ENCODE data around the gene WT1. TPM values are rescaled to one million over a fixed set of nuclear protein-coding genes. Genes with fewer than 3 reads are reported as not detected.

Gene WT1
- total and polyA plus RNA-seq, 10 of the 15 experiments (the other 5 are each of a cell fraction or from before 2014, with no cell fraction given): 0.07 to 0.37 (median 0.08) TPM; not detected in 7

DNA sequence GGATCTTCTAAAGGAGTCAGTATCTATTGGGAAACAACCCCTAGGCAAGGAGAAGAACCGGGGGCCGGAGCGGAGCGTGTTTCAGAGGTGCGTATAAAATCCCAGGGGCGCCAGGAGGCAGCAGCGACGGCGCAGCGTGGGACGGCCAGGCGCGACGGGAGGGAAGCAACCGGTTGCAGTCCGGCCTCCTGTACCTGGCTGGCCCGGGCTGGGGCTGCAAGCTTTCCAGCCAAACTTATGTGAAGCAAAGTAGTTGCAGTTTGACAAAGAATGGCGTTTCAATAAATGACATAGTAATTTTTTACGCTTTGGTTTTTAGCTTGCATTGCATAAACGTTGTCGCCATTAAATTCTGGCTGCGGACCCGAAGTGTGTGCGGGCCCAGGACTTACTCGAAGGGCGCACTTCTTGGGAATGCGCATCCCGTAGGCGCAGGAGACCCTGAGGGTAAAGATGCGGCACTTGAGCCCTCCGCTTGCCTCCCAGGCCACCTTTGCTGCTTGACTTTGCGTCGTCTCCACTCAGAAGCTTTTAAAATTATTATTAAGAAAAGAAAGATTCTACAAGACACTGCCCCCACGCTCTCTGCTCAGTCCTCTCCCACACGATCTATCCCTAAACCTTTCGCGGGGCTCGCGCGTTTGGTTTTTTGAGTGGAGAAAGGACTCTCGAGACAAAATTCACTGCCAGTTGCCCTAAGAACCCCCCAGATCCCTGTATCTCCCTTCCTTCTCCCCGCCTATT, 1.6 kb upstream of the WT1 start:
- RAD21 ChIA-PET (ENCODE audit: unreplicated experiment): no interaction called here
- Histone ChIP-seq H3K9ac (ENCODE audit: control insufficient read depth, insufficient read depth, low read length) (no peak overlapping the region), H3K9me3 (replicated peaks; ENCODE audit: control insufficient read depth, insufficient read depth, low read length) (no peaks in the 10 kb centered on the region; the same call in 2 of the 3 replicates), H3K4me1 (ENCODE audit: control insufficient read depth, insufficient read depth, low read length) (no peaks in the 10 kb centered on the region), H3K27me3 (replicated peaks in 1 of 2; ENCODE audit: control insufficient read depth in 2 of 2, insufficient read depth in 2 of 2, low read length in 1 of 2) (peaks cover 20 to 26% of the 10 kb centered on the region in 2 experiments), H2AFZ (ENCODE audit: control insufficient read depth, low read depth, low read length) (no peak overlapping the region), H4K20me1 (ENCODE audit: control insufficient read depth, insufficient read depth) (no peaks in the 10 kb centered on the region), H3K36me3 (ENCODE audit: control insufficient read depth in 2 of 2, insufficient read depth in 2 of 2, low read length in 1 of 2) (no peaks in the 10 kb centered on the region), H3K4me2 (ENCODE audit: control insufficient read depth, insufficient read depth) (no peak overlapping the region), H3K4me3 (no peak overlapping the region), H3K79me2 (ENCODE audit: control insufficient read depth, insufficient read depth, low read length) (no peaks in the 10 kb centered on the region), H3K27ac (ENCODE audit: control insufficient read depth, insufficient read depth) (no peak overlapping the region)
- DNase-seq (ENCODE audit: low read depth, low spot score) (no peak), FAIRE-seq (no peak), ATAC-seq (no peak)
- SMC1A ChIA-PET (ENCODE audit: uncharacterized antibody, unreplicated experiment): no interaction called here
- POLR2A ChIA-PET: no interaction called here
- BruUV-seq (replicated peaks): no TSS peak
- CTCF ChIA-PET: no interaction called here
- TF ChIP-seq SREBF1 (IDR thresholded peaks at IDR 0.05; ENCODE audit: low read length): no peak
- in situ Hi-C loops (cut with MboI) (no loop called here), intact Hi-C loops (cut with micrococcal nuclease; ENCODE audit: unreplicated experiment) (no loop called here)
- 31% methylated on average over 42 of the region's 42 CpGs for WGBS (ENCODE audit: insufficient coverage, insufficient replicate concordance, low lambda C conversion rate, missing lambda C conversion rate)

DNA sequence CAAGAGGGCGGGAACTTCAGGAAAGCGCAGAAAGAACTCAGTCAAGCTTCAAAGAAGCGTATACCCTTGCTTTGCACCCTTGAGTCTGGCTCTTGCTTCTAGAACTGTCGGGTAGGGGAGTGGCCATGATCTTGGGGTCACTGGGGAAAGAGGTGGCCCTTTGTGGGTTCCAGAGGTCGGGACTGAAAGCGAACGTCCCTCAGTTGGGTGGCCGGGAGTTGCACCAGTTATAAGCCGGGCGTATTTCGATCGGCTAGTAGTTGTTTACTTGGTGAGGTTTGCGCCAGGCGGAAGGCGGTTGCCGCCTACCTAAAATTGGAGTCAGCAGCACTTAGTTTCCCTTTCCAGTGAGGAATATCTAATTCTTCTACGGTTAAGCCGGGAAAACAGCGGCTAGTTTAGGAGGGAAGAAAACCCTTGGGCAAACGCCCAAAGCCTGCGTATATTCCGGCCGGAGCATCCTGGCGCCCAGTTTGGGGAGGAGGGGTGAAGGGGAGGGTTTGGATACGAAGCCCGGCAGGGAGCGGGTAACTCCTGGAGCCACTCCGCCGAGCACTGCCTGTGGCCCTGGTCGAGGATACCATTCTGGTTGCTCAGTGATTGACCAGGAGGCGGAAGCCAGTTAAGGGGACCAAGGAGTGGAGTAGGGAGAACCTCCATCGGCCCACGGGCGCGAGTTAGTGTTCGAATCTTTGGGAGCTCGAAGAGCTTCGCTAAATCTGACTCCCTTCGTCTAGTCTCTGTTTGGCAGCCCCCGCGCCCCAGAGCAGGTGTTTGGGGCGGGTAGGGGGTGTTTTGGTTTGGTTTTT, 807 bp upstream of the WT1 start:
- DNase-seq (ENCODE audit: low read depth, low spot score): no peak
- RAD21 ChIA-PET (ENCODE audit: unreplicated experiment): no interaction called here
- WGBS (ENCODE audit: insufficient coverage, insufficient replicate concordance, low lambda C conversion rate, missing lambda C conversion rate): 26% methylated on average over 42 of the region's 42 CpGs
- Histone ChIP-seq H3K27ac (ENCODE audit: control insufficient read depth, insufficient read depth) (no peak overlapping the region), H3K9ac (ENCODE audit: control insufficient read depth, insufficient read depth, low read length) (no peak overlapping the region), H3K4me3 (no peak overlapping the region), H2AFZ (ENCODE audit: control insufficient read depth, low read depth, low read length) (no peak overlapping the region), H3K9me3 (replicated peaks; ENCODE audit: control insufficient read depth, insufficient read depth, low read length) (no peaks in the 10 kb centered on the region; the same call in 2 of the 3 replicates), H3K36me3 (ENCODE audit: control insufficient read depth in 2 of 2, insufficient read depth in 2 of 2, low read length in 1 of 2) (no peaks in the 10 kb centered on the region), H4K20me1 (ENCODE audit: control insufficient read depth, insufficient read depth) (no peaks in the 10 kb centered on the region), H3K79me2 (ENCODE audit: control insufficient read depth, insufficient read depth, low read length) (no peaks in the 10 kb centered on the region), H3K27me3 (replicated peaks in 1 of 2; ENCODE audit: control insufficient read depth in 2 of 2, insufficient read depth in 2 of 2, low read length in 1 of 2) (peaks cover 20 to 23% of the 10 kb centered on the region in 2 experiments), H3K4me2 (ENCODE audit: control insufficient read depth, insufficient read depth) (0 out of 2 replicates have a peak overlapping the region, but pooled peaks have one; percentile 17), H3K4me1 (ENCODE audit: control insufficient read depth, insufficient read depth, low read length) (no peaks in the 10 kb centered on the region)
- FAIRE-seq: no peak
- POLR2A ChIA-PET: no interaction called here
- in situ Hi-C loops (cut with MboI) (no loop called here), intact Hi-C loops (cut with micrococcal nuclease; ENCODE audit: unreplicated experiment) (no loop called here)
- no TSS peak for BruUV-seq (replicated peaks)
- ATAC-seq: no peak
- CTCF ChIA-PET: no interaction called here
- SMC1A ChIA-PET (ENCODE audit: uncharacterized antibody, unreplicated experiment): no interaction called here
- TF ChIP-seq POLR2AphosphoS2 (IDR thresholded peaks at IDR 0.05; ENCODE audit: low read depth, low read length) (no peak), EP300 (IDR thresholded peaks at IDR 0.05; ENCODE audit: borderline replicate concordance in 1 of 2, control insufficient read depth in 1 of 2, low read depth in 2 of 2, low read length in 2 of 2) (no peak), POU2F2 (IDR thresholded peaks at IDR 0.05; ENCODE audit: borderline replicate concordance, low read depth, low read length) (no peak), IKZF1 (conservative IDR thresholded peaks at IDR 0.05) (no peak), SUPT20H (IDR thresholded peaks at IDR 0.05; ENCODE audit: borderline replicate concordance, control insufficient read depth, low read depth, low read length) (no peak), ZNF207 (IDR thresholded peaks at IDR 0.05; ENCODE audit: borderline replicate concordance) (no peak), EGR1 (IDR thresholded peaks at IDR 0.05; ENCODE audit: borderline replicate concordance in 1 of 2, low read depth in 2 of 2, low read length in 2 of 2) (no peak), CHD1 (IDR thresholded peaks at IDR 0.05; ENCODE audit: low read depth, low read length) (no peak), CREB1 (IDR thresholded peaks at IDR 0.05; ENCODE audit: low read depth) (no peak)
- TF ChIP-seq, protein P1, sequence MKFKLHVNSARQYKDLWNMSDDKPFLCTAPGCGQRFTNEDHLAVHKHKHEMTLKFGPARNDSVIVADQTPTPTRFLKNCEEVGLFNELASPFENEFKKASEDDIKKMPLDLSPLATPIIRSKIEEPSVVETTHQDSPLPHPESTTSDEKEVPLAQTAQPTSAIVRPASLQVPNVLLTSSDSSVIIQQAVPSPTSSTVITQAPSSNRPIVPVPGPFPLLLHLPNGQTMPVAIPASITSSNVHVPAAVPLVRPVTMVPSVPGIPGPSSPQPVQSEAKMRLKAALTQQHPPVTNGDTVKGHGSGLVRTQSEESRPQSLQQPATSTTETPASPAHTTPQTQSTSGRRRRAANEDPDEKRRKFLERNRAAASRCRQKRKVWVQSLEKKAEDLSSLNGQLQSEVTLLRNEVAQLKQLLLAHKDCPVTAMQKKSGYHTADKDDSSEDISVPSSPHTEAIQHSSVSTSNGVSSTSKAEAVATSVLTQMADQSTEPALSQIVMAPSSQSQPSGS (IDR thresholded peaks at IDR 0.05; ENCODE audit: low read length): no peak

Measured in GM12878 (cell line).